Measurements from ENCODE around the gene COL1A2. TPM values are rescaled to one million over a fixed set of nuclear protein-coding genes. Genes with fewer than 3 reads are reported as not detected.

COL1A2 gene
- total RNA-seq, 1 donor from 2014 or later: 169 TPM

DNA sequence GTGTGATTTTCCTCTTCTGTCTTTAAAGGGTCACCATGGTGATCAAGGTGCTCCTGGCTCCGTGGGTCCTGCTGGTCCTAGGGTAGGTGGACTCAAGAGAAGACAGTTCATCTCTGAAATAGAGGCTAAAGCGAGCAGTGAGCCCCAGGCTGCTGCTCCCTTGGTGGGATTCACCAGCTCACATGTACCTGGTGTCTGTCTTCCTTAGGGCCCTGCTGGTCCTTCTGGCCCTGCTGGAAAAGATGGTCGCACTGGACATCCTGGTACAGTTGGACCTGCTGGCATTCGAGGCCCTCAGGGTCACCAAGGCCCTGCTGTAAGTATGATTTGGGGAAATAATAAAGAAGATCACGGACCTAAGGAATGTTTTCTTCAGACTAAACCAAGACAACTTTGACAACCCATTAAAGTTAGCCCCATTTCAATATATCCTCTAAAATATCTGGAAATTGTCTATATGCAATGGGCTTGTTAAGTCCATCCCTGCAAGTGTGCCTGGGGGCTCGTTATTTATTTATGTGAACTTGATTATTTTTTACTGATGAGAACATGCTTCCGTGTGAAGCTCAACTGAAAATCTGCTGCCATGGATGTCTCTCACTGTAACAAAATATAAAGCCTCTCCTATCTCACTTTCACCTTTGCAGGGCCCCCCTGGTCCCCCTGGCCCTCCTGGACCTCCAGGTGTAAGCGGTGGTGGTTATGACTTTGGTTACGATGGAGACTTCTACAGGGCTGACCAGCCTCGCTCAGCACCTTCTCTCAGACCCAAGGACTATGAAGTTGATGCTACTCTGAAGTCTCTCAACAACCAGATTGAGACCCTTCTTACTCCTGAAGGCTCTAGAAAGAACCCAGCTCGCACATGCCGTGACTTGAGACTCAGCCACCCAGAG, 32.5 kb downstream of the COL1A2 start:
- H3K4me3 Mint-ChIP-seq (ENCODE audit: unreplicated experiment): no peak overlapping the region
- TF ChIP-seq, protein P1, sequence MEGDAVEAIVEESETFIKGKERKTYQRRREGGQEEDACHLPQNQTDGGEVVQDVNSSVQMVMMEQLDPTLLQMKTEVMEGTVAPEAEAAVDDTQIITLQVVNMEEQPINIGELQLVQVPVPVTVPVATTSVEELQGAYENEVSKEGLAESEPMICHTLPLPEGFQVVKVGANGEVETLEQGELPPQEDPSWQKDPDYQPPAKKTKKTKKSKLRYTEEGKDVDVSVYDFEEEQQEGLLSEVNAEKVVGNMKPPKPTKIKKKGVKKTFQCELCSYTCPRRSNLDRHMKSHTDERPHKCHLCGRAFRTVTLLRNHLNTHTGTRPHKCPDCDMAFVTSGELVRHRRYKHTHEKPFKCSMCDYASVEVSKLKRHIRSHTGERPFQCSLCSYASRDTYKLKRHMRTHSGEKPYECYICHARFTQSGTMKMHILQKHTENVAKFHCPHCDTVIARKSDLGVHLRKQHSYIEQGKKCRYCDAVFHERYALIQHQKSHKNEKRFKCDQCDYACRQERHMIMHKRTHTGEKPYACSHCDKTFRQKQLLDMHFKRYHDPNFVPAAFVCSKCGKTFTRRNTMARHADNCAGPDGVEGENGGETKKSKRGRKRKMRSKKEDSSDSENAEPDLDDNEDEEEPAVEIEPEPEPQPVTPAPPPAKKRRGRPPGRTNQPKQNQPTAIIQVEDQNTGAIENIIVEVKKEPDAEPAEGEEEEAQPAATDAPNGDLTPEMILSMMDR (IDR thresholded peaks at IDR 0.05; ENCODE audit: unreplicated experiment): no peak
- no peaks in the 10 kb centered on the region for H3K4me1 Mint-ChIP-seq (ENCODE audit: unreplicated experiment)
- DNase-seq (ENCODE audit: low spot score): no peak
- no peak overlapping the region for H3K27ac Mint-ChIP-seq (ENCODE audit: unreplicated experiment)
- no peaks in the 10 kb centered on the region for H3K27me3 Mint-ChIP-seq (ENCODE audit: unreplicated experiment)
- peaks cover 5% of the 10 kb centered on the region for H3K36me3 Mint-ChIP-seq (ENCODE audit: low read depth, unreplicated experiment)
- H3K9me3 Mint-ChIP-seq (ENCODE audit: unreplicated experiment): no peaks in the 10 kb centered on the region

DNA sequence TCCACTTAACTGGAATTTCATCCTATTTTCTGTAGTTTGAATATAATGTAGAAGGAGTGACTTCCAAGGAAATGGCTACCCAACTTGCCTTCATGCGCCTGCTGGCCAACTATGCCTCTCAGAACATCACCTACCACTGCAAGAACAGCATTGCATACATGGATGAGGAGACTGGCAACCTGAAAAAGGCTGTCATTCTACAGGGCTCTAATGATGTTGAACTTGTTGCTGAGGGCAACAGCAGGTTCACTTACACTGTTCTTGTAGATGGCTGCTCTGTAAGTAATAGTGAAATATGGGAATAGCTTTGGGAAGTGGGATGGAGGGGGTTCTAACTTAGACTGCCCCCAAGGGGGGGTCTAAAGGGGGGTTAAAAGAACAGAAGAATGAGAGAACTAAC, 34.5 kb downstream of the COL1A2 start:
- H3K4me1 Mint-ChIP-seq (ENCODE audit: unreplicated experiment): no peaks in the 10 kb centered on the region
- no peak for DNase-seq (ENCODE audit: low spot score)
- TF ChIP-seq, protein P1 (IDR thresholded peaks at IDR 0.05; ENCODE audit: unreplicated experiment): no peak
- H3K4me3 Mint-ChIP-seq (ENCODE audit: unreplicated experiment): no peak overlapping the region
- no peak overlapping the region for H3K27ac Mint-ChIP-seq (ENCODE audit: unreplicated experiment)
- no peaks in the 10 kb centered on the region for H3K9me3 Mint-ChIP-seq (ENCODE audit: unreplicated experiment)
- peaks cover 5% of the 10 kb centered on the region for H3K36me3 Mint-ChIP-seq (ENCODE audit: low read depth, unreplicated experiment)
- no peaks in the 10 kb centered on the region for H3K27me3 Mint-ChIP-seq (ENCODE audit: unreplicated experiment)

DNA sequence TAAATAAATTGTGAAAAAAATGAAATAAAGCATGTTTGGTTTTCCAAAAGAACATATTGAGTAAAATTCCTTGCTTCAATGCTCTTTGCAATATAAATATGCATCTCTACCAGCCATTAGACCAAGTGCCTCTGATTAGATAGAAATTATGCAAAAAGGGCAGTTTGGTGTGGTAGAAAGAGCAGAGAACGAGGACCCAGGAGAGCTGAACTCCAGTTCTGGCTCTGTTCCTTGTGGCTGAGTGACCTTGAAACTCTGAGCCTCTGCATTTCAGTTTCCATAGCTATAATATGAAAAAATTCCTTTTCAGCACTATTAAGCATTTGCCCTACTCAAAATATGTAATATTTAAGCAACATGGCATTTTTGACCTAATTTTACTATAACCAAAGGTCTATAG, 36.5 kb downstream of the COL1A2 start:
- Mint-ChIP-seq H3K27me3 (ENCODE audit: unreplicated experiment) (no peaks in the 10 kb centered on the region), H3K36me3 (ENCODE audit: low read depth, unreplicated experiment) (peaks cover 5% of the 10 kb centered on the region), H3K27ac (ENCODE audit: unreplicated experiment) (no peak overlapping the region), H3K9me3 (ENCODE audit: unreplicated experiment) (no peaks in the 10 kb centered on the region), H3K4me3 (ENCODE audit: unreplicated experiment) (no peak overlapping the region), H3K4me1 (ENCODE audit: unreplicated experiment) (peaks cover 1% of the 10 kb centered on the region)
- TF ChIP-seq, protein P1 (IDR thresholded peaks at IDR 0.05; ENCODE audit: unreplicated experiment): no peak
- no peak for DNase-seq (ENCODE audit: low spot score)

DNA sequence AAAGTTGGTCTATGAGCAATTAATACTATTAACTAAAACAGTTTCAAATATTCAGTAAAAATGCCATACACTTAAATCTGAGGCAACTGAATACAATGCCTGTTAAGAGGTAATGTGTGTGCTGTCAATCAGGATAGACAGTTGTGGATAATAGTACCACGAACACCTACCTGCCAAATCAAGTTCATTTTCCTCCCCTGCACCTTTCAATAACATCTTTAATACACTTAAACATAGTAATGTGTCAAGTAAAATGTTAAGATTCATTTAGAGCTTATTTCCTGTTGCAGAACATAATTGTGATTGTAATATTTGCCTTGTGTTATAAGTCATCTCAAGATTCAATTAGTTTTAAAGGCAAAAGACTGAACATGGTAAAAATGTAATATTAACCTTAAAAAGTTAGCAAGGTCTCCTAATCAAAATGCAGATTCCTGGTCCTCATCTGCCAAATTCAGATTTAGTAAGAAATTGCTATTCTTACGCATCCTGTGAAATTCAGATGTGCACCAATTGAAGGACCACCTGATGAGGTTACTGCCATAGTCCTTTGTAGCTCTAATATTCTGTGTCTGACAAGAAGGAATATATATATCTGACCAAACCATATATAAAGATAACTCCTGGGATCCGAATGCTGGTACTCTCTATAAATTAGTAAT, 37.1 kb downstream of the COL1A2 start:
- Mint-ChIP-seq H3K27ac (ENCODE audit: unreplicated experiment) (no peak overlapping the region), H3K27me3 (ENCODE audit: unreplicated experiment) (no peaks in the 10 kb centered on the region), H3K36me3 (ENCODE audit: low read depth, unreplicated experiment) (peaks cover 5% of the 10 kb centered on the region), H3K4me1 (ENCODE audit: unreplicated experiment) (peaks cover 4% of the 10 kb centered on the region), H3K4me3 (ENCODE audit: unreplicated experiment) (no peak overlapping the region), H3K9me3 (ENCODE audit: unreplicated experiment) (no peaks in the 10 kb centered on the region)
- TF ChIP-seq, protein P1 (IDR thresholded peaks at IDR 0.05; ENCODE audit: unreplicated experiment): no peak
- no peak for DNase-seq (ENCODE audit: low spot score)

DNA sequence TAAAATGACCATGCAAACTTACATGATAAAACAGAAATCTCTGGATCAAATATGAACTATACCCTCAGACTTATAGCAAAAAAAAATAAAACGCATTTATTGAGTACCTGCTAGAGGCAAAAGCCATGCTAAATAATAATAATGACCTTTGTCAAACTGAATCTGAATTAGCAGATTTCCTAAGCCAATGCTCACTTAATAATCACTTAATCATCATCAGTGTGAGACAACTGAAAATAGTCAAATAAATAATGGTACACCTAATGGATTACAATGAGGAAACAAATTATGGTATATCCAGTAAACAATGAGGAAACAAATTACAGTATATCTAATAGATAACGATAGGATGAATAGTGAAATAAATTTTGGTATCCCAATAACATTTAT, 37.6 kb downstream of the COL1A2 start:
- Mint-ChIP-seq H3K36me3 (ENCODE audit: low read depth, unreplicated experiment) (peaks cover 5% of the 10 kb centered on the region), H3K27ac (ENCODE audit: unreplicated experiment) (no peak overlapping the region), H3K4me3 (ENCODE audit: unreplicated experiment) (no peak overlapping the region), H3K4me1 (ENCODE audit: unreplicated experiment) (peaks cover 4% of the 10 kb centered on the region), H3K9me3 (ENCODE audit: unreplicated experiment) (no peaks in the 10 kb centered on the region), H3K27me3 (ENCODE audit: unreplicated experiment) (no peaks in the 10 kb centered on the region)
- TF ChIP-seq, protein P1 (IDR thresholded peaks at IDR 0.05; ENCODE audit: unreplicated experiment): no peak
- DNase-seq (ENCODE audit: low spot score): no peak
